Measurements from ENCODE around the gene ANO3. TPM values are rescaled to one million over a fixed set of nuclear protein-coding genes. Genes with fewer than 3 reads are reported as not detected.

ANO3 gene
- total and polyA plus RNA-seq, 2 of the 8 experiments (the other 6 are each of a cell fraction or from before 2014, with no cell fraction given): not detected

GRCh38 chr11:26287067-26287518 is 44.8 kb upstream of the ANO3 start:
- H3K4ac ChIP-seq (replicated peaks; ENCODE audit: insufficient read length, low read depth, low read length): no peak overlapping the region
- no peak overlapping the region for H2AK5ac ChIP-seq (ENCODE audit: low read depth, low read length)
- H3K4me3 ChIP-seq (ENCODE audit: extremely low read depth in 1 of 4, insufficient read depth in 2 of 4, low read depth in 3 of 4, low read length in 4 of 4): no peak overlapping the region
- H4K8ac ChIP-seq (ENCODE audit: extremely low read depth, insufficient read depth, low read length): no peak overlapping the region
- H3K4me2 ChIP-seq (ENCODE audit: insufficient read depth in 1 of 2, low read depth in 2 of 2, low read length in 2 of 2): no peak overlapping the region
- H2BK5ac ChIP-seq (ENCODE audit: low read depth, low read length): no peak overlapping the region
- CTCF ChIA-PET (ENCODE audit: partially characterized antibody): interaction anchor here (0.6 to 1.5 kb wide), 21 partner anchors 9 to 872 kb away, joined by 3 to 17 read pairs (median 3); no protein-coding TSS in a partner anchor
- no peaks in the 10 kb centered on the region for H3K36me3 ChIP-seq (ENCODE audit: control insufficient read depth in 2 of 4, insufficient read depth in 4 of 4, low read length in 3 of 4)
- H3K56ac ChIP-seq (replicated peaks; ENCODE audit: insufficient read length, low read depth, low read length): no peak overlapping the region
- H2BK12ac ChIP-seq (ENCODE audit: low read depth, low read length): no peak overlapping the region
- no peak overlapping the region for H3K18ac ChIP-seq (ENCODE audit: extremely low read depth, low read length)
- TF ChIP-seq MAFK (IDR thresholded peaks at IDR 0.05; ENCODE audit: low read depth, low read length): no peak
- TF ChIP-seq ATF2 (IDR thresholded peaks at IDR 0.05; ENCODE audit: low read length): no peak
- no peak for TF ChIP-seq EZH2 (IDR thresholded peaks at IDR 0.05; ENCODE audit: low read depth, low read length, severe bottlenecking)
- no peak for TF ChIP-seq CBX8 (IDR thresholded peaks at IDR 0.05; ENCODE audit: borderline replicate concordance, low read depth, low read length)
- TF ChIP-seq KDM1A (IDR thresholded peaks at IDR 0.05; ENCODE audit: borderline replicate concordance, low read length): 0 out of 2 replicates have a peak, but pooled peaks have one; percentile 62
- no peak overlapping the region for H2BK15ac ChIP-seq (ENCODE audit: low read length)
- H3K9me3 ChIP-seq (ENCODE audit: insufficient read depth in 2 of 2, low read depth in 1 of 2, low read length in 1 of 2): no peaks in the 10 kb centered on the region
- no peaks in the 10 kb centered on the region; the same call in 1 of the 2 replicates for H3K23me2 ChIP-seq (ENCODE audit: low read depth, low read length)
- H3K27ac ChIP-seq (ENCODE audit: low read depth, low read length): no peak overlapping the region
- POLR2A ChIA-PET (ENCODE audit: partially characterized antibody): no interaction called here
- no peaks in the 10 kb centered on the region for H3K79me2 ChIP-seq (ENCODE audit: control insufficient read depth in 1 of 2, insufficient read depth in 2 of 2, low read length in 2 of 2)
- no peak overlapping the region for H2BK20ac ChIP-seq (ENCODE audit: low read length)
- H2AFZ ChIP-seq (ENCODE audit: low read length): 0 out of 2 replicates have a peak overlapping the region, but pooled peaks have one; percentile 96
- no peak overlapping the region for H2BK120ac ChIP-seq (replicated peaks; ENCODE audit: low read depth, low read length)
- H4K20me1 ChIP-seq (replicated peaks in 1 of 2; ENCODE audit: control insufficient read depth in 1 of 2, insufficient read depth in 2 of 2, low read length in 2 of 2): no peaks in the 10 kb centered on the region
- no peaks in the 10 kb centered on the region for H3K27me3 ChIP-seq (replicated peaks in 1 of 4; ENCODE audit: control insufficient read depth in 3 of 4, extremely low read depth in 1 of 4, insufficient read depth in 3 of 4, low read length in 3 of 4)
- no peak overlapping the region for H3K23ac ChIP-seq (ENCODE audit: insufficient read length)
- WGBS, 2 experiments (ENCODE audit: extremely low coverage in 1 of 2, insufficient coverage in 1 of 2, insufficient read length in 1 of 2, insufficient replicate concordance in 2 of 2, low coverage in 1 of 2, low lambda C conversion rate in 2 of 2, missing lambda C conversion rate in 1 of 2): 92% methylated on average over 5 of the region's 5 CpGs; no CpG with 5 or more reads in 1 of the 2 experiments
- no peak overlapping the region for H4K5ac ChIP-seq (ENCODE audit: insufficient read length, low read depth, low read length)
- H3K14ac ChIP-seq (ENCODE audit: insufficient read length): no peak overlapping the region
- no peaks in the 10 kb centered on the region for H3K79me1 ChIP-seq (ENCODE audit: low read depth, low read length)
- no peak overlapping the region for H4K91ac ChIP-seq (replicated peaks; ENCODE audit: insufficient read length, low read length)
- DNase-seq (ENCODE audit: low read depth in 1 of 2, low spot score in 2 of 2) (no peak), FAIRE-seq (no peak)
- H3K9ac ChIP-seq (replicated peaks in 1 of 4; ENCODE audit: extremely low read depth in 1 of 4, low read depth in 3 of 4, low read length in 3 of 4): no peak overlapping the region
- H3K4me1 ChIP-seq (replicated peaks in 1 of 4; ENCODE audit: control insufficient read depth in 3 of 4, insufficient read depth in 4 of 4, low read length in 3 of 4): peaks cover 0 to 4% (median 3%) of the 10 kb centered on the region in 4 experiments; a peak in 3 of 7 replicates
